GM19099 (cell line): ENCODE measurements around the gene CDK17.

Source experiments
- POLR2A ChIP-seq: IDR thresholded peaks from 3 replicates; pipeline ENCODE4 v1.6.1; 2011; ENCODE audit warnings: low read depth; ENCODE audit not compliant: insufficient read length; ENCODE audit errors: extremely low read depth

Gene CDK17

DNA sequence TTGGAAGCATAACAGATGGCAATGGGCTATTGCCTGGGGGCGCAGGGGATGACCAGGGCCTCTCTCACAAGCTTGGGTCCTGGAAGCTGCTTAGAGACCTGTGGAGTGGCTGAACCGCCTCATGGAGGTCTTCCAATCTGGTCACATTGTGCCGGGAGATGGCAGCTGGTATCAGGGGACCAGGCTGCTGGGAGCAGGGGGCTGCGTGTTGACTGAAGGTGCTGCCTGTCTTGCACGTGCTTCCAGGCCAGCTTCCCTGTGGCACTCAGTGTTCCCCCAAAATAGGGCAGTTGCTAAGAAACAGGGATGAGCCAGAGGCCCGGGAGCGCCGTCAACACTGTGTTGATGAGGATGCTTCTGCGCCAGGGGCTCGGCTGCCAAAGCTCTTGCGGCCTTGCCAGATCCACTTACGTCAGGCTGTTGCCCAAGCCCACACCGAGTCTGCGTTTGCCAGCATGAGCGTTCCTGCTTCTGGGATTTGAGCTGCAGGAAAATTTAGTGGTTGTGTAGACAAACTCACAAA lies 166.2 kb downstream of the CDK17 start:
- no peak for TF ChIP-seq POLR2A

GRCh38 chr12:96233168-96233567 lies 167.1 kb downstream of the CDK17 start:
- TF ChIP-seq POLR2A: no peak

- TF ChIP-seq POLR2A: no peak
These were observed 169.6 kb downstream of the CDK17 start for GRCh38 chr12:96230646-96231045.

DNA sequence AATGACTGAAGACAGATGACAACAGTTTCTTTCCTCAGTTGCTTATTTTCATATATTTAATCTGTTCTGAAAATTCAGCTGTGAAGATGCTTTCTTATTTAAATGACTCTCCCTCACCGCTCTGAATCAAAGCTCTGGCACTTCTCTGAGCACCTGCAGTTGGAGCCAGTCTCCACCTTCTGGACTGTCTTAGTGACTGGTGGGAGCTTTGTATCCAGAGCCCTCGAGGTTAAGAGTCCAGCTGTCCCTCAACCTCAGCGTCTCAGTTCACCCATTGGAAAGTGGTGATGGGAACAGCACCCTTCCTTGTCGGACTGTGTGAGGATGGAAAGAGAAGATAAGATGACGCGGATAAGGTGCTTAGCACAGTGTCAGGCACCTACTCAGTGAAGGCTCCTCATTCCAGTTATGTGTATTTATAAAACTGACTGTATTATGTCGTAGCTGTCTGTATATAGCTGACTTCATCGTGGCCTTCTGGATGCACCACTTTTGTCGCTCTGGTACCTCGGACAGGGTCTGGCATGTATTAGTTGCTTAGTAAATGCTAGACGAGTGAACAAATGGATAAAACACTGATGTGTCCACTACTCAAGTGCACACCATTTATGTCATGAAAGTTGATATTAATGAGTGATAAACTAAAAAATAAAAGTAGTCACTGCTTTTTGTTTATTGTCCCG lies 171.5 kb downstream of the CDK17 start:
- no peak for TF ChIP-seq POLR2A
